GM10266 (cell line): ENCODE measurements around the gene MED27.

Source experiments
- DNase-seq: peaks from one replicate; pipeline ENCODE4 v3.0.0; 2012; ENCODE audit errors: extremely low spot score
- TF ChIP-seq, protein P1 (sequence below): IDR thresholded peaks from 2 replicates; pipeline ENCODE4 v1.5.1; 2012; ENCODE audit warnings: mild to moderate bottlenecking, low read depth; ENCODE audit not compliant: control insufficient read depth, insufficient read depth; ENCODE audit errors: missing control alignments

The MED27 gene

DNA sequence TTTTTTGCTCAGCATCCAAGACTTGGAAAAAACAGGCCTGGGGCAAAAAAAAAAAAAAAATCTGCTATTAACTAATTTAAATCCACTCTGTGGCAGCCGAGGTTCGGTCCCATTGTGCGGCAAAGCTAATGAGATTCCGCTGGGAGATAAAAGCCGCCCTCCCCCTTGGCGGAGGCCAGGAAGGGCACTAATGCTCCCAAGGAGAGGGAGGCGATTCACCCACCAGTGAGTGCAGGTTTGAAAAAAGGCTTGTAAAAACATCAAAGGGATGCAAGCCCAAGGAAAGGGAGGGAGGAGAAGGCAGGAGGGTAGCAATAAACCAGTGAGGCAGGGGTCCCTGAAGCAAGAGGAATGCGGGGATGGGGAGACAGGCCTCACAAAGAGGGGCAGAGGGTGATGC lies 210.3 kb downstream of the MED27 start:
- TF ChIP-seq, protein P1, sequence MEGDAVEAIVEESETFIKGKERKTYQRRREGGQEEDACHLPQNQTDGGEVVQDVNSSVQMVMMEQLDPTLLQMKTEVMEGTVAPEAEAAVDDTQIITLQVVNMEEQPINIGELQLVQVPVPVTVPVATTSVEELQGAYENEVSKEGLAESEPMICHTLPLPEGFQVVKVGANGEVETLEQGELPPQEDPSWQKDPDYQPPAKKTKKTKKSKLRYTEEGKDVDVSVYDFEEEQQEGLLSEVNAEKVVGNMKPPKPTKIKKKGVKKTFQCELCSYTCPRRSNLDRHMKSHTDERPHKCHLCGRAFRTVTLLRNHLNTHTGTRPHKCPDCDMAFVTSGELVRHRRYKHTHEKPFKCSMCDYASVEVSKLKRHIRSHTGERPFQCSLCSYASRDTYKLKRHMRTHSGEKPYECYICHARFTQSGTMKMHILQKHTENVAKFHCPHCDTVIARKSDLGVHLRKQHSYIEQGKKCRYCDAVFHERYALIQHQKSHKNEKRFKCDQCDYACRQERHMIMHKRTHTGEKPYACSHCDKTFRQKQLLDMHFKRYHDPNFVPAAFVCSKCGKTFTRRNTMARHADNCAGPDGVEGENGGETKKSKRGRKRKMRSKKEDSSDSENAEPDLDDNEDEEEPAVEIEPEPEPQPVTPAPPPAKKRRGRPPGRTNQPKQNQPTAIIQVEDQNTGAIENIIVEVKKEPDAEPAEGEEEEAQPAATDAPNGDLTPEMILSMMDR: no peak
- DNase-seq: no peak

DNA sequence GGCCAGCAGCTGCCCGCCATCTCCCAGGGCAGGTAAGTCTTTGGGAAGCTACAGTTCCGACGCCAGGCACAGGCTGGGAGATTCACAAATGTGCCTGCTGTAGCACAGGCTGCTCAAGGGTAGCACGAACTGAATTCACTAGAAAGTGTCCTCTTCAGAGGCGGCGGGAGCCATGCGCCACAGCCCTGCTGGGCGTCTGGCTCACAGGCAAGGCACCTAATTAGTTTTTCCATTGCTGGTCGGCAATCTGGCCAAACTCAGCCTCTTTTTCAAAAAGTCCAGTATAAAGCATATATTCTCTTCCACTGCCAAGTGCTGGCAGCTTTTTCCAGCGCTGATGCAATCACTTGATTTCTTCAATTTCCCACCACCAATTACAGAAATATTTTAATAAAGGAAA lies 210.9 kb downstream of the MED27 start:
- no peak for DNase-seq
- TF ChIP-seq, protein P1: no peak

DNA sequence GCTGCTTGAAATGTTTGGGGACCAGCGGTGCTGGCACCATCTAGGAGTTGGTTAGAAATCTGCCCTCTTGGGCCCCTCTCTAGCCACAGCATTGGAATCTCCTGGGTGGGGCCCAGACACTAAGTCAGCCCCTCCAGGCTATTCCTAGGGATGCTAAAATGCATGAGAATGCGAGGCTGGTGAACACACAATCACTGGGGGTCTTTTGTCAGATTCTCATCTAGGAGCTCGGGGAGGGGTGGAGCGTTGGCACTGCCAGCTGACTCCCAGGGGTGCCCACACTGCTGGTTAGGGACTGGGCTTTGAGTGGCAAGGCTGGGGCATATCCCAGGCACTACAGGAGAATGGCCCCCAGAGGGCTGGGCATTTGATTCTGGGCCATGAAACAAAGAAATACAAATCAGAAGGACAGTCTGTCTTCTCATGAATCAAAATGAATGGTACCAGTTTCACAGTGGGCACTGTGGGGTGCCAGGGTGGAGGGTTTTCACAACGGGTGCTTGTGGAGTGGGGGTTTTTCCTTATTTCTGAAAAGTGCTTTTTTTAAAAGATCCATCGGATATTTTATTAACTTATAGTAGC lies 212.0 kb downstream of the MED27 start:
- TF ChIP-seq, protein P1: no peak

DNA sequence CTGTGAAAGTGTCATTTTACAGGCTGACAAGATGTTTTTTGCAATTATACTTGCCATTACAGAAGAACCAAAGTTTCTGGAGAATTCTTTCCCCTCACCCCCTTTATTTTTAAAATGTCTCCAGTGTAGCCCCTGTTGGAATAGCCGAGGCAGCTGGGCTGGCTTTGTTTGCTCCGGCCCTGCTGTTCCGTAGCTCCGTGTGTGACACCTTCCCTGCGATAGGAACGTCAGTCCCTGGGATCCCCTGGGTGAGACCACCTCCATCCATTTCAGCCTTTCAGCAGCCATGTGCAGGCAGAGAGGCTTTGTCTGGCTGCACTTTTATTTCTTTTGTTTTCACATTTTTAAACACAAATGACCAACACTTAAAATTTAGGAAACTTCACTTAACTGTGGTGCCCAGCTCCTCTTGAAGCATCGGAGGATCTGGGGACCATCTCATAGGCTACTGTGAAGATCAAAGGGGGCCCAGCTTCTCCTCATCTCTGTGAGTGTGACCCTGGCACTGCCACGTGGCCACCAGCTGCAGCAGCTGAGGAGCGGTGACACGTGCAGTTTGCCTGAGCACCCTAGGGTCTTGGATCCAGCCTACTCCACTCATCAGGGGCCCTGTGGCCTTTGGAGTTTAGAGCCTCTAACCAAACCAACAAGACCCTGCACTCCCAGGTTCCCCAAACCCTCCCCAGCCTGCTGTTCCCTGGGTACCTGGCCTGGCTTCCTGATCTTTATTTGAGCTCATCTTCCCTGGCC lies 214.0 kb downstream of the MED27 start:
- no peak for DNase-seq
- TF ChIP-seq, protein P1: no peak

More for the DNA sequence above, 212.0 kb downstream of the MED27 start:
- no peak for DNase-seq

DNA sequence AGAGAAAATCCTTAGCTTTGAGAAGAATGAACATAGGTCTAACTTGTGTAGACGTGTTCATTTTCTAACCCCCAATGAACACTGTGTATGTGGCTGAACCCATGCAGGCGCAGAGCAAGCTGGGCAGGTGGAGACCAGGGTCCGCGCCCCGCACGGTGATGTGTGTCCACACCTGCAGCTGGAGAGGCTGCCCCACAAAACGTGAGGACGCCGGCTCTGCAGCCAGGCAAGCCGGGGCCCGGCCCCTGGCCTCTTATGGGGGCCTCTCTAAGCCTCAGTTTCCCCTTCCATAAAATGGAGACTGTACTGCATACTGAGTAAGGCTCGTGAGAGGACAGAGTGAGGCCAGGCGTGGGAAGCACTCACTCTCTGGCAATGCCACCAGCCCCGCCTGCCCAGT lies 215.1 kb downstream of the MED27 start:
- no peak for DNase-seq
- TF ChIP-seq, protein P1: no peak

DNA sequence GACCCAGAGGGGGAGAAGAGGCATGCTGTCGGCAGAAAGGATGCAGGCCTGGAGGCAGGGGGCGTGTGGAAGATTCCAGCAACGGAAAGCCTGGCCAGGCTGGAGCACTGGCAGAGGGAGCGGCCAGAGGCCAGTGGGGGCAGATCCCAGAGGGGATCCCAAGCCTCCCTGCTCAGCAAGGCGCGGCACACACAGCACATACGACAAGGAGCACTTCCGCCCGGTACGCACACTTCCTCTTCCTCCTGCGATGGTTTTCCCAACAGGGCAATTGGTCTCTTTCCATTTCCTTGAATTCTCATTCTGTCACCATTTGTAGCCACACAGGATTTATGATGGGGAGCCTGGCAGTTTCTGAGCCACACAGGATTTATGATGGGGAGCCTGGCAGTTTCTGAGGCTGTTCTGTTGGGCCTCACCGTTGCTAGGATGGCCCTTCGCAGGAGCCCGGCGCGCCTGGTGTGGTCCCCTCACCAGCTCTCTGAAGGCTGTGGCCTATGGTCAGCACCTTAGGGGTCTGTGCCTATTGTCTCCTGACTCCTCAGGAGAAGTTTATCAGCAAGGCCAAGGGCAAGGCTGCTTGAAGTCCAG lies 216.3 kb downstream of the MED27 start:
- TF ChIP-seq, protein P1: no peak
- no peak for DNase-seq

DNA sequence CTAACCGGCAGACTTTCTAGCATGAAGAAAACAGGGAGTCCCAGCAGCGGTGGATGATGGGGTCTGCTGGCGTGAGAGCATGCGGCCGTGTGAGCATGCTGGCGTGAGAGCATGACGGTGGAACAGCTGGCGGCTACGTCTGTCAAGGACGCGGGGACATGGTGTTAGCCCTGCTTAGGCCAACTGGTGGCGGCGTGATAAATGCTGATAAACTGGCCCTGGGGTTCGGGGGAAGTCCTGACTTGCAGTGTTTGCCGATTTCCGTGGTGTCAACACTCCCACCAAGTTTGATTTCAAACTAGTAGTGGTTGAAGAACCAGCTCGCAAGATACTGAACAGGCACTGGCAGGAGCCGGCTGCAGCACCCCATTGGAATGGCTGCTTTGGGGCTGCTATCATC lies 217.4 kb downstream of the MED27 start:
- TF ChIP-seq, protein P1: no peak
- DNase-seq: no peak
